ENCODE data around the gene TMEM37. TPM values are rescaled to one million over a fixed set of nuclear protein-coding genes. Genes with fewer than 3 reads are reported as not detected.
A peak's percentile ranks its signal among the peaks of the same experiment; 100 is the strongest.

TMEM37 gene
- total and polyA plus RNA-seq, 4 donors = 17.6 to 125 (median 37.4) TPM

DNA sequence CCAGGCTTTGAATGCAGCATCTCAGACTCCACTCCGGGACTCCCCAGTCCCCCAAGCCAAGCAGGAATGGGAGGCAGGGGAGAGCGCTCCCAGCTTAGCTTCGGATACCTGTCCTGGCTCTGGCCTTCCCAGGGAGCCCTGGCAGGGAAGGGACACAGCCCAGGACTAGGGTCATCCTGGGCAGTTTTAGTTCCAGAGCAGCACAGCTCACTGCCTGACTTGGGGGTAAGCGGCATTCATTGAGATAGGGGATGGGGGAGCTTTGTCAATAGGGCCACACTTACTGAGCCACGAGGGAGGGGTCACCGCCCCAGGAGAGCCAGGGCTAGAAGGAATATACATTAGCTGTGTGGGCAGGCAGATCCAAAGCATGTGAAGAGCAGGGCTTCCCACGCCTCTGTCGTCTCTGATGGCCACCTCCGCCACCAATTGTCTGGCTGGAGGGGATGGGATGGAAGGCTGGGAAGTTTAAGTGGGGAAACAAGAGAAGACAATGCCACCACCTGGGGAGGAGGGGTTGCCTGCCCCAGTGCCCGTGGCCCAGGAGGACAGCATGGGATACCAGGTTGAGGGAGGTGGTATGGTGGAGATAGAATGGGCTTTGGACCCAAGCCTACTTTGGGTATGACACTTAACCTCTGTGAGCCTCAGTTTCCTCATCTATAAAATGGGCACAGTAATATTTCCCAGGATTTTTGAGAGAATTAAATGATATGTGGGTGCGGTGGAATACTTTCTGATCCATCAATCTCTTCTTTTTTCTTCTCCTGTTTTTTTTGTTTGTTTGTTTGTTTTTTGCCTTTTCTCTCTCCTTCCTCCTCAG lies 52.5 kb downstream of the TMEM37 start:
- WGBS = 92% methylated on average over 11 of the region's 11 CpGs
- Histone ChIP-seq H3K27me3 (ENCODE audit: control insufficient read depth in 4 of 4, insufficient read depth in 4 of 4, low read length in 3 of 4) (no peaks in the 10 kb centered on the region), H3K4me1 (ENCODE audit: control insufficient read depth in 4 of 4, insufficient read depth in 4 of 4, low read length in 3 of 4) (peaks cover 13 to 69% (median 47%) of the 10 kb centered on the region in 4 donors), H3K27ac (ENCODE audit: low read depth in 1 of 2, low read length in 2 of 2) (peak overlapping the region in 1 of 2 donors; percentile 65), H3K36me3 (ENCODE audit: control insufficient read depth in 4 of 4, insufficient read depth in 3 of 4, low read depth in 1 of 4, low read length in 3 of 4) (no peaks in the 10 kb centered on the region), H3K9me3 (ENCODE audit: control insufficient read depth in 4 of 4, low read length in 3 of 4) (no peaks in the 10 kb centered on the region), H3K9ac (ENCODE audit: low read depth in 1 of 2, low read length in 2 of 2) (no peak overlapping the region), H3K4me3 (ENCODE audit: low read depth in 1 of 3, low read length in 3 of 3) (no peak overlapping the region)
- DNase-seq (ENCODE audit: low spot score) = no peak
- TF ChIP-seq RXRA (IDR thresholded peaks at IDR 0.05) (no peak), JUND (IDR thresholded peaks at IDR 0.05) (no peak), HNF4G (IDR thresholded peaks at IDR 0.05) (no peak), SP1 (IDR thresholded peaks at IDR 0.05) (no peak), MAX (IDR thresholded peaks at IDR 0.05) (no peak), GABPA (IDR thresholded peaks at IDR 0.05 in 1 of 2, conservative IDR thresholded peaks at IDR 0.05 in 1 of 2) (no peak), YY1 (IDR thresholded peaks at IDR 0.05) (no peak), ATF3 (IDR thresholded peaks at IDR 0.05) (no peak), NR2F2 (IDR thresholded peaks at IDR 0.05) (no peak)
- TF ChIP-seq, protein P1, sequence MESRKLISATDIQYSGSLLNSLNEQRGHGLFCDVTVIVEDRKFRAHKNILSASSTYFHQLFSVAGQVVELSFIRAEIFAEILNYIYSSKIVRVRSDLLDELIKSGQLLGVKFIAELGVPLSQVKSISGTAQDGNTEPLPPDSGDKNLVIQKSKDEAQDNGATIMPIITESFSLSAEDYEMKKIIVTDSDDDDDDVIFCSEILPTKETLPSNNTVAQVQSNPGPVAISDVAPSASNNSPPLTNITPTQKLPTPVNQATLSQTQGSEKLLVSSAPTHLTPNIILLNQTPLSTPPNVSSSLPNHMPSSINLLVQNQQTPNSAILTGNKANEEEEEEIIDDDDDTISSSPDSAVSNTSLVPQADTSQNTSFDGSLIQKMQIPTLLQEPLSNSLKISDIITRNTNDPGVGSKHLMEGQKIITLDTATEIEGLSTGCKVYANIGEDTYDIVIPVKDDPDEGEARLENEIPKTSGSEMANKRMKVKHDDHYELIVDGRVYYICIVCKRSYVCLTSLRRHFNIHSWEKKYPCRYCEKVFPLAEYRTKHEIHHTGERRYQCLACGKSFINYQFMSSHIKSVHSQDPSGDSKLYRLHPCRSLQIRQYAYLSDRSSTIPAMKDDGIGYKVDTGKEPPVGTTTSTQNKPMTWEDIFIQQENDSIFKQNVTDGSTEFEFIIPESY (IDR thresholded peaks at IDR 0.05) = no peak
- TF ChIP-seq, protein P2, sequence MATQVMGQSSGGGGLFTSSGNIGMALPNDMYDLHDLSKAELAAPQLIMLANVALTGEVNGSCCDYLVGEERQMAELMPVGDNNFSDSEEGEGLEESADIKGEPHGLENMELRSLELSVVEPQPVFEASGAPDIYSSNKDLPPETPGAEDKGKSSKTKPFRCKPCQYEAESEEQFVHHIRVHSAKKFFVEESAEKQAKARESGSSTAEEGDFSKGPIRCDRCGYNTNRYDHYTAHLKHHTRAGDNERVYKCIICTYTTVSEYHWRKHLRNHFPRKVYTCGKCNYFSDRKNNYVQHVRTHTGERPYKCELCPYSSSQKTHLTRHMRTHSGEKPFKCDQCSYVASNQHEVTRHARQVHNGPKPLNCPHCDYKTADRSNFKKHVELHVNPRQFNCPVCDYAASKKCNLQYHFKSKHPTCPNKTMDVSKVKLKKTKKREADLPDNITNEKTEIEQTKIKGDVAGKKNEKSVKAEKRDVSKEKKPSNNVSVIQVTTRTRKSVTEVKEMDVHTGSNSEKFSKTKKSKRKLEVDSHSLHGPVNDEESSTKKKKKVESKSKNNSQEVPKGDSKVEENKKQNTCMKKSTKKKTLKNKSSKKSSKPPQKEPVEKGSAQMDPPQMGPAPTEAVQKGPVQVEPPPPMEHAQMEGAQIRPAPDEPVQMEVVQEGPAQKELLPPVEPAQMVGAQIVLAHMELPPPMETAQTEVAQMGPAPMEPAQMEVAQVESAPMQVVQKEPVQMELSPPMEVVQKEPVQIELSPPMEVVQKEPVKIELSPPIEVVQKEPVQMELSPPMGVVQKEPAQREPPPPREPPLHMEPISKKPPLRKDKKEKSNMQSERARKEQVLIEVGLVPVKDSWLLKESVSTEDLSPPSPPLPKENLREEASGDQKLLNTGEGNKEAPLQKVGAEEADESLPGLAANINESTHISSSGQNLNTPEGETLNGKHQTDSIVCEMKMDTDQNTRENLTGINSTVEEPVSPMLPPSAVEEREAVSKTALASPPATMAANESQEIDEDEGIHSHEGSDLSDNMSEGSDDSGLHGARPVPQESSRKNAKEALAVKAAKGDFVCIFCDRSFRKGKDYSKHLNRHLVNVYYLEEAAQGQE (IDR thresholded peaks at IDR 0.05) = no peak

- no peak for DNase-seq (ENCODE audit: low spot score)
- Histone ChIP-seq H3K27ac (ENCODE audit: low read depth in 1 of 2, low read length in 2 of 2) (peak overlapping the region; percentile 86 to 89), H3K9ac (ENCODE audit: low read depth in 1 of 2, low read length in 2 of 2) (no peak overlapping the region), H3K36me3 (ENCODE audit: control insufficient read depth in 4 of 4, insufficient read depth in 3 of 4, low read depth in 1 of 4, low read length in 3 of 4) (no peaks in the 10 kb centered on the region), H3K4me1 (ENCODE audit: control insufficient read depth in 4 of 4, insufficient read depth in 4 of 4, low read length in 3 of 4) (peaks cover 16 to 76% (median 54%) of the 10 kb centered on the region in 4 donors), H3K4me3 (ENCODE audit: low read depth in 1 of 3, low read length in 3 of 3) (no peak overlapping the region), H3K27me3 (ENCODE audit: control insufficient read depth in 4 of 4, insufficient read depth in 4 of 4, low read length in 3 of 4) (no peaks in the 10 kb centered on the region), H3K9me3 (ENCODE audit: control insufficient read depth in 4 of 4, low read length in 3 of 4) (no peaks in the 10 kb centered on the region)
- WGBS = 79% methylated on average over 6 of the region's 6 CpGs
- TF ChIP-seq FOXA2 (IDR thresholded peaks at IDR 0.05) (no peak), HNF4G (IDR thresholded peaks at IDR 0.05) (no peak), EGR1 (IDR thresholded peaks at IDR 0.05; ENCODE audit: low read depth in 2 of 2) (no peak), HNF4A (conservative IDR thresholded peaks at IDR 0.05) (no peak), NR2F2 (IDR thresholded peaks at IDR 0.05) (no peak), ATF3 (IDR thresholded peaks at IDR 0.05) (no peak), RAD21 (IDR thresholded peaks at IDR 0.05) (no peak), RXRA (IDR thresholded peaks at IDR 0.05) (no peak), TAF1 (conservative IDR thresholded peaks at IDR 0.05) (no peak), YY1 (IDR thresholded peaks at IDR 0.05) (no peak), FOXA1 (IDR thresholded peaks at IDR 0.05) (no peak), GABPA (IDR thresholded peaks at IDR 0.05 in 1 of 2, conservative IDR thresholded peaks at IDR 0.05 in 1 of 2) (no peak), MAX (IDR thresholded peaks at IDR 0.05) (no peak), SP1 (IDR thresholded peaks at IDR 0.05) (no peak), JUND (IDR thresholded peaks at IDR 0.05) (no peak)
- TF ChIP-seq, protein P2 (IDR thresholded peaks at IDR 0.05) = no peak
- TF ChIP-seq, protein P3, sequence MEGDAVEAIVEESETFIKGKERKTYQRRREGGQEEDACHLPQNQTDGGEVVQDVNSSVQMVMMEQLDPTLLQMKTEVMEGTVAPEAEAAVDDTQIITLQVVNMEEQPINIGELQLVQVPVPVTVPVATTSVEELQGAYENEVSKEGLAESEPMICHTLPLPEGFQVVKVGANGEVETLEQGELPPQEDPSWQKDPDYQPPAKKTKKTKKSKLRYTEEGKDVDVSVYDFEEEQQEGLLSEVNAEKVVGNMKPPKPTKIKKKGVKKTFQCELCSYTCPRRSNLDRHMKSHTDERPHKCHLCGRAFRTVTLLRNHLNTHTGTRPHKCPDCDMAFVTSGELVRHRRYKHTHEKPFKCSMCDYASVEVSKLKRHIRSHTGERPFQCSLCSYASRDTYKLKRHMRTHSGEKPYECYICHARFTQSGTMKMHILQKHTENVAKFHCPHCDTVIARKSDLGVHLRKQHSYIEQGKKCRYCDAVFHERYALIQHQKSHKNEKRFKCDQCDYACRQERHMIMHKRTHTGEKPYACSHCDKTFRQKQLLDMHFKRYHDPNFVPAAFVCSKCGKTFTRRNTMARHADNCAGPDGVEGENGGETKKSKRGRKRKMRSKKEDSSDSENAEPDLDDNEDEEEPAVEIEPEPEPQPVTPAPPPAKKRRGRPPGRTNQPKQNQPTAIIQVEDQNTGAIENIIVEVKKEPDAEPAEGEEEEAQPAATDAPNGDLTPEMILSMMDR (IDR thresholded peaks at IDR 0.05; ENCODE audit: low read depth, low read length, missing input control) = no peak
Measured at GRCh38 chr2:119484834-119485233, 53.2 kb downstream of the TMEM37 start.

All from liver (tissue), 9 donors.